HG03460 (cell line): ENCODE data around the gene PELI2.

Experiments used
- ATAC-seq: cut with Tn5 transposase; IDR thresholded peaks from one replicate; pipeline ENCODE4 v1.9.1; 2021; ENCODE audit not compliant: unreplicated experiment

PELI2 gene

DNA sequence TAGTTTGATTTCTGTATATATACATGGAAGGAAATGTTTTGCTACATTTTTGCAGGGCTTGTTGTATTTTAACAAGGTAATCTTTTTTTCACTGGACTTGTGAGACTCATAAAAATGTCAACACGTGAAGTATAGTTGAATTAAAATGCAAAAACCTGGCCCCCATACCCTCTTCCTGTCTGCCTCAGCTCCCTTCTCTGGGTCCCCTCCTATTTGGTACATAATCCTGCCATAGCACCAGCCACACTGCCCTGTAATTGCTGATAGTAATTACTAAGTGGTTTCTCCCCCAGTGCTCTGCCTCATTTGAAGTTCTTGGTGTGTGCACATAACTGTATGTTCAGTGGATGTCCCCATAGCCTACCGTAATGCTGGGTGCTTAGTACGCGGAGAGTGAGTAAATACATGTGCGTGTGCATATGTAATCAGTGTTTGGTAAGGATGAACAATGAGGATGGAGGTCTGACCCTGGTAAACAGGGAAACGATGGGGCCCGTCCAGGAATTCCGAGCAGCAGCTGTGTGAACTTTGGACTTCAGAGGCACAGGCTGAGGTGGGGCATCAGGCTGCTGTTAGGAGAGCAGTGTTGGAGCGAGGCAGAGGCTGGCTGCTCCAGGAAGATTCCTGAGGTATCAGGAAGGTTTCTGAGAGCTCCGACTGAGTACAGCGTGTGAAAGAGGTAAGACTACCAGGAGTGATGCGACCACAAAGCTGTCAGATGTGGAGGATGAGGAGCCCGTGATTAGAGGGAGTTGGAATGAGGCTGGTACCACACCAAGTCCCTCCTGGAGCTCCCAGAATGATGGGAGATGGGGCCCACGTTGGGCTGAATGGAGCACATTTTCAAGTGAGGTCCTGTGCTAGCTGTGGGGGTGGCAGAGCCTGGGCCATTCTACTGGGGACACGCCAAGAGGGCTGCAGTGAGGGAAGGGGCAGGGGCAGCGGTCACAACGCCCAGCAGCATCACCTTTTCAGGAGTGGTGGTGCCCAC lies 106.8 kb downstream of the PELI2 start:
- ATAC-seq: no peak

DNA sequence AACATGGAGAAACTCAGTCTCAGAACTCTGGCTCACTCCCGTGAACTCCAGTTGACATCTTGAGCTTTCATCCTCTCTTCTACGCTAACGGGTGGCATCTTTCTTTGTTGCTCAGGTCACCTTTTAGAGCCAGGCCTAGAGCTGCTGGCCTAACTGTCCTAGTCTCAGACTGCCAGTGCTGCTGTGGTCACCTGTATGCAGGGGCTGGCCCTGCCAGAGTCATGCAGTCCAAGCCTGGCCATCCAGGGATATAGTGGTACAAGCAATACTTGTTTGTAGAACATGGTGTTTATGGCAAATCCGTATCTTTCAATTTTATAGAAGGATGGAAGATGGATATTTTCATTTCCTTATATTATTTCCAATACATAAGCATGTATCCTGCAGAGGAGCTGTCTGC lies 117.2 kb downstream of the PELI2 start:
- ATAC-seq: no peak

DNA sequence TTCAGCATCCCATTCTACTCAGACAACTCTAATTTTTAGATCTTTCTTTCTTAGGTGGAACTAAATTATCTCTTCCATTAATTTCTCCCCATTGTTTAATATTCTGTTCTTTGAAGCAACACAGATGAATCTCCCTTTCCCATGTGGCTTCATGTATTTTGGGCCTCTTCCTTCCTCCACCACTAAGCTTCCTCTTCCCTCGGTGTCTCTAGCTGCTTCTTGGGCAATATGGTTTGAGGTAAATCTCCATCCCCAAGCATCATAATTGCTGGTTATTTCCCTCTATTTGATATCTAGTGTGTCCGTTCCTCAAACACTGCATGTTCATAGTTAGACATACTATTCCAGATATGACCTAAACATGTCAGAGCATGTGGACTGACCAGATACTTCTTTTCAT lies 119.2 kb downstream of the PELI2 start:
- no peak for ATAC-seq

DNA sequence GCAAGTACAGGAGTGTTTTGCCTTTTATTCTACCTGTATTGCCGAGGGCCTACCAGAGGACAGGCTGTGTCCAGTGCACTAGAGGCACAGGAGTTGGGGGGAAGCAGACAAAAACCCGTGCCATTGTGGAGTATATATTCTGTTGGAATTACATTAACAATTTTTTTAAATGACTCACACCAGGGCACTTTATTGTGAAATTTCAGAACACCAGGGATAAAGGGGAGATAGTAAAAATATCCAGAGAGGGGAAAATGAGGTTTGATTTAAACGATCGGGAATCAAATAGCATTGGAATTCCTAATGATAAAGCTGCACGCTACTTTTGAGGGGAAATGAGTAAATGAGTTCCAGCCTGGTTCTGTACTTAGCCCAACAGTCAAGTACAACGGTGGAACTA lies 123.2 kb downstream of the PELI2 start:
- ATAC-seq: no peak

DNA sequence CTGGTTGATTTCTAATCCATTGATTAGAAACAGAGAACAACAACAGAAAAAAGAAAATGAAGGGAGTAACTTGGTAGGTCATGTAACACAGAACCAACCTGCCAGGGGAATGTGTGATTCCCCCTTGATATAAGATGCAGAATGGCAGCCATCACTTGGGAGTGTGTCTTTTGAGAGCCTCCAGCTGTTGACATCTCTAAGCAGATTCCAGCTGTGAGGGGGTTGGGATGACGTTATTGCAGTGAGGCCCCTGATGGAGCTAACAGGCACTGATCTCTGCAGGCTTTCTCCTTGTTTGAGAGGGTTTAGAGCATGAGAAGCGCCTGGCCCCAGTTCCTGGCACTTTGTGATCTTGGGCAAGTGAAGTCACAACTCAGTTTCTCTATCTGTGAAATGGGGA lies 124.9 kb downstream of the PELI2 start:
- ATAC-seq: no peak

DNA sequence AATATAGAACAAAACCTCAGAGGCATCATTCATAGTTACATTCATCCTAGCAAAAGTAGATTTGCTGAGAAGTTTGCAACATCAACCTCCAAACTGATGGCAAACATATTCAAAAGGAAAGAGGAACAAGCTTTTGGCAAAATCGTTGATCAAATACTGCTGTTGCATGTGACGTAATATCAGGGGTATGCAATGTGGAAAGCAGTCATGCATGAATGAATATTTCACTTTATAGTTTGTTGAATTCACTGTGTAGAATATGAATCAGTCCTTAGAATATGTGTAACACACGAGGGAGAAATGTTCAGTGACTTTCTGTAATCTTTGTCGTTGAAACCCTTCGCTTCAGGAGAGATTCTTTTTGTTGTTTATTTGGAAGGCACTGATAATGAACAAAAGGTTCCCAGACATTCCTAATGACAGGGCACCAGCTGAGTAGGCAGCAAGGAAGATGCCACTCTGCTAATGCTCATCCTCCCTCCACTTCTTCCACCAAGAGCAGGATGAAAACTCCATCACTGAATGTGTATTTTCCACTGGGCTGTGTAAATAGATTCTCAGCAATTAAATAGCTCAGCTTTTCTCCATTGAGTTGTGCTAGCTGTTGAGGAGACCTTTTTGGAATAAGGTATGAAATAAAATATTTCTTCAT lies 126.1 kb downstream of the PELI2 start:
- ATAC-seq: no peak

DNA sequence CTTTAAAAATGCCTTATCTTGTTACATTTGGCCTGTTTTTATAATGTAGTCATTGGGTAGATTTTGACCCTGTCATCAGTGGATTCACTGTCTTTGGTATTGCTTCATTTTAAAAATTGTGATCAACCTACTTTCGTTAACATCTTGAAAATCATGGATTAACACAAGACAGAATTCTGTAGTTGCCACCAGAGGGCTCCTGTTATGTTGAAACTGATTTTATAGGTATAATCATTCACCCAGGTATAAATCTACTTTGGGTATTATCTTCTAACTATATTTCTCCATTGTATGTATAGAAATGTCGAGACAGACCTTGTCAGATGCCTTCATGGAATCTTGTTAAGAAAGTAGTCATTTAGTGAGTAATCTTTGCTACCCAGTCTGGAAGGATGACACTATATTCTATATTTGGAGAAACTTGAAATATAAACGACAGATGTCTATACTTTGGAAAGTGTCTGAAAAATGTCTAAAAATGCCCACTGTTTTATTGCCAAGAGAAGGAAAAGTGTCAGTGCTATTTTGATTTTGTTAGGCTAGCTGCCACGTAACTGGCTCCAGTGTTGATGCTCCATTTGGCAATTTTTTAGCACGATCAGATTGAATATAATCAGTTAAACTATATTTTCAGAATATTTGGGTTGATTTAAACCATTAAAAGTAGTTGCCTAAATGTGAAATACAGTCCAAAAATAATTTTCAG lies 129.4 kb downstream of the PELI2 start:
- ATAC-seq: no peak

DNA sequence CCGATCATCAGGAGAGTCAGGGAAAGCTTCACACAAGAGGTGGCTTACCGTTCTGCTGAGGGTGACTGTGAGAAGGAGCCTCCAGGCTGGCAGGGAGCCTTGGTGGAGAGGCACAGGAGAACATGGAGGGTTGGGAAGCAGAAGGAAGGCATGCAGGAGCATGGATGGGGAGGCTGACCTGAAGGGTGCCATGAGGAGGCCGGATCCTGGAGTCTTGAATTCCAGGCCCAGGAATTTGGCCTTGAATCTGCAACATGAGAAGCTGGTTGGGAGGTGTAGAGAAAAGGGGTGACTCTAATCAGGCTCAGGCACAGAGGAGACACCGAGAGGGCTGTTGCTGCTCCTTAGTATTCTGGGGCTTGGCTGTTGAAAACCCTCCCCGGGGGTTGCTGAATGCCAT lies 130.2 kb downstream of the PELI2 start:
- ATAC-seq: no peak

DNA sequence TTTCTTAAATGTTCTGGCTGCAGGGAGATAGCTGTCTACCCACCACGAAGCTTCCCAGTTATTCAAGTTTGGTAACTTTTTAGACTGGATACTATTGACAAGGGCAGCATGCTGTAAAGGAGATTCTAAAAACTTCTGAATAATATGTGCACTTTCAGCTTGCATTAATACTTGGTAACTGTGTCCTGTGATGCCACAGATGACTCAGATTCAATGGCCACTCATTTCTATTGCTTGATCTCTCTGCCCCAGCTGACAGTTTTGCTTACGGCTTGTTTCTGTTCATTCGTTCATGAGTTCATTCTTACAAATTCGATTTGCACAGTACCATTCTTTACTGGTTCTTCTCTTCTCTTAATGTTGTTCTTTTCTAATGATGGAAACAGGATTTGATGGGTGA lies 142.8 kb downstream of the PELI2 start:
- ATAC-seq: no peak

DNA sequence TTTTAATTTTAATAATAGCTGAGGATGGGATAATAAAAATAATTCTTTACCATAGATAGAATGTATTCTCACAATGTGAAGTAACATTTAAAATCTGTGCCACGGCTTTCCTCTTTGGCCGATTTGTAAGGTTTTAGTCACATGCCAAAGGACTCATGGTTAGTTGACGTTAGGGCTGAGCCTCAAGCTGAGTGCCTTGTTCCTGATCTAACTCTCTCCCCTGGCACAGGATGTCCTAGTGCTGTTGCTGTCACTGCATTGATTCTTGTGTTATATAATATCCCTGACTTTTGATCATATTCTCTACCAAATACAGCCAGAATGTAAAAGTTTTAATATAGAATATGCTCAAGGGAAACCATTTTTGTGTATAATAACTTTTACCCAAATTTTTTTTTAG lies 144.3 kb downstream of the PELI2 start:
- no peak for ATAC-seq

DNA sequence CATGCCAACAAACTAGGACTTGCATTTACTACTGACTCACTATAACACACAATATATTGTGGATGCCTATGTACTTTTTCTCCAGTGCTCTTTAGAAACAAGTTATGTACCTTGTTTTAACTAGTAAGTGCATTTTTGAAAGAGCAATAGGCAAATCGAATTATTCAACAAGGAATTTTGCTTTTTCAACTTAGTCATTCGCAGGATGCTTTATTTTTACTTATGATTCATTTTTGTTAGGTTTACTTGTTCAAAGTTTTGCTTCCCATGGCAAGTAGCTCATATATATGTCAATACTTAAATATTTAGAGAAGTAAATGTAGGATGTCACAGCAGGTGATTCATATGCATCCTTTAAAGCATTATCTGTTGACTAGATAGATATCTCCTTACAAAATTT lies 149.8 kb downstream of the PELI2 start:
- no peak for ATAC-seq

DNA sequence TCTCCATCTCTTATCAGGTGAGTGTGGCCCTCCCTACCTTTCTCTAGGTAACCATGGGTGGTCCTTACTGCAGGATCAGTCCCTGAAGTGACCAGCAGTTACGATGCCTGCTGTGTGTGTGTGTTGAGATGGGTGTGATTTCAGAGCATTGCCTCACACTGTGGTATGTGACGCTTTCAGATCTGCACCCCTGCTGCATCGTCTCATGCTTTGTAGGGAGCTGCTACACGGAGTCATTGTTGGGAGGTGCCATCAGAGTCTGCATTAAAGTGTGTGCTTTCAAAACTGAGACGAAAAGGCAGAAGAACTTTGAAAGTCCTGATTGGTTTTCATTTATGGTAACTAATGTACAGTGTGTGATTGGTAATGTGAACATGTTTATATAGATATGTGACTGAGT lies 150.5 kb downstream of the PELI2 start:
- no peak for ATAC-seq

DNA sequence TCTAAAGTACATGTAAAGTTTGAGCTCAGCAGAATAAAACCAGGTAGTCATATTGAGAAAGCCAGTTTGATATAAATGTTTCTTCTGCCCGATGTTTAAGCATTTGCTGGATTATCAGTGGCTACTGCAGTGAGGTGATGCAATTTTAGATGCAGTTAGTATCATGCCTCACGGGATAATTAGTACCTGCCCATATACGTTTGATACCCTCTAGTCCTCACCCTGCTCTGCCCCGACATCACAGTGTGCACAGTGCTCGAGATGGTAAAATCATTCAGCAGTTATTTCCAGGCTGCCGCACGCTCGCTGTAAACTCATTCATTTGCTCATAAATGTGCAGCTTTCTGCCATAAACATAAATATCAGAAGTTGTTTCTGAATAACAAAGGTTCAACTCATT lies 152.7 kb downstream of the PELI2 start:
- ATAC-seq: no peak

DNA sequence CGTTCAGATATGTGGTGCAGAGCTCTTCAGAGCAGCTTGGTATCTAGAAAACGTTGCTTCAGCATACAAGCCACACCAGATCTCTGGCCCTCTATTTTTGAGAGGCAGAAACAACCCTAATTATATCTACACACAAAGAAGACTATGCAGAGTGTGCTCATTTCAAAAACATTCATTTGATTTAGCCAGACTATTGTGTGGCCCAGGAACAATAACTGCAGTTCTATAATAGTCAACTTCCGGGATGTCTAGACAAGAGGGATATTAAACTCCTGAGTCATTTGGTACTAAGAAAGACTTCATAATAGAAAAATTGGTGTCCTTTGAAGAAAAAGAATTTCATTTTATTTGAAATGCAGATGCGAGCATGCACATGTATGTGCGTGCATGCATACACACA lies 153.8 kb downstream of the PELI2 start:
- ATAC-seq: no peak

DNA sequence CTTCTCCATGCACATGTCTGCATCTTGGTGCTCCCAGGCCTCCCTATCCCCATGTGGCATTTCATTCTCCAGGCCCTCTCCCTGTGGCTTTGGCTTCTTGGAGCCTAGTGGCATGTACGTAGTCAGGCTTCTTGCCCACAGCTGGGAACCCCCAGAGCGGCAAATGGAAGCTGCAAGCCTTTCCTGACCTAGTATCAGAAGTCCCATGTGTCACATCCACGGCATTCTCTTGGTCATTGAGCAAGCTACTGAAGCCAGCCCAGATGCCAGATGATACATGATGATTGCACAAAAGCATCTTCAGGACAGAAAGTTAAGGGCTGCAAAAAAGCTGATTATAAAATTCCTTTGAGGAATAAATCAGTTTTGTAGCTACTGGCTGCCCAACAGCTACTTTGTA lies 154.9 kb downstream of the PELI2 start:
- no peak for ATAC-seq

DNA sequence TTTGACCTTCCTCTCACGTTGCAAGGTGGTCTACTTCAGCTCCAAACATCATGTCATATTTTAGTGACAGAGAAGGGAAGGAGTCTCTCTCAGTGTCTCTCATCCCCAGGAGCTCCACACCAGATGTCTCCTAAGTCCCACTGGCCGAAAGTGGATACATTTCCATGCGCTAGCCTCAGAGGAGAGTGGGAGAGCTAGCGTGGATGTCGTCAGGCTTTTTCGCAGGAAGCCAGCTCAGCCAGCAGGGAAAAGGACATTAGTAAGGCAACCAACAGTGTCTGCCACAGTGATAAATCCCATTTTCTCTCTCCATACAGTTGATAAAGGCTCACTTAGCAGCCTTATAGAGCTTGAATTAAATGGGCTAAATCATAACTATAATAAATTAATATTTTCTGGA lies 155.7 kb downstream of the PELI2 start:
- ATAC-seq: no peak

DNA sequence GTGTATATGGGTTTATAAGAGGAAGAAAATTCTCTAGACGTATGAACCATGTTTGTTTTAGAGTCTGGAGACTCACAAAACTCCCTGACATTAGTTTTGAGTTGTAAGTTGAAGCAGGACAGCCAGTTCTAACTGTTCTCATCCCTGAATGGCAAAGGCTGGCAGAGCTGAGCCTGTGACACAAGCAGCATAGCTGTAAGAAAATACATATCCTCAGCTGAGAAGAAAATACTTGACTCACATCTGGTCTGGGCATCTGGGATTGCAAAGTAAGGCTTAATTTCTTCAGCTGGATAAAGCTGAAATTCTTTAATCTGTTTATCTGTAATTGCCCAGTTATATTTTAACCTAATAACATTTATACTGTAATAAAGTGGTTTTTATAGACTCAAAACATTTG lies 156.3 kb downstream of the PELI2 start:
- no peak for ATAC-seq

DNA sequence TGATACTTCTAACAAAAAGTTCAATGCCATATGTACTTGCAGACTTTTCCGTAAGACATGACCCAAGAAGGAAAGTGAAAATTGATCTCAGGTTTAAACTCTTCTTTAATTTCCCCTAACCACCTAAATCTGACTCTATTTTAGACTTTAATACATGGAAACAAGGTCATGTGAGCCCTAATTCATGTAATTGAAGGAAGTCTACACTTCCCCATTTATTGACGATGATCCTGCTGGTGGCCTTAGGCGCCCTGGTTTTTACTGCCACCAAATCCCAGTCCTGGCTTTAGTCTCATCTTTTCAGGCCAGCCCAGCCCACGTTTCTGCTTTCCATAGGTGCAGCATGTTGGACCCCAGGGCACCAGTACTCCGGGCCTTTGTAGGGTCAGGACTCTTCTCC lies 157.9 kb downstream of the PELI2 start:
- no peak for ATAC-seq

DNA sequence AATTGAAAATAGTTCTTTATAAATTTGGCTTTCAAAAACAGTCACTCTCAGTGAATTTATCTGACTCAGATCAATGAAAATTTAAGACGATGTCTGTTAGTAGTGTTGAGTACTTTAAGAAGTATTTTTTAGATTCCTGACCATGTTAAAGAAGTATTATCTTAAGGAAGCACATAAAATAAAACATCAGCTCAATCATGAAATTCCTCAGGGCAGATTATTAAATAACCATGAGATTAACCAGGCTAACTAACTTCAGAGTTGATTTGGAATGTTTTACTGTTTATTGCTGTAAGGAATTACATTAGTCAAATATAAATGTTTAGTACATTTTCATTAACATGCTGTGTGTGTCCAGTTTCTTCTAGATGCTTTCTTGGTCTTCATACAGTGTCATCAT lies 160.2 kb downstream of the PELI2 start:
- no peak for ATAC-seq

DNA sequence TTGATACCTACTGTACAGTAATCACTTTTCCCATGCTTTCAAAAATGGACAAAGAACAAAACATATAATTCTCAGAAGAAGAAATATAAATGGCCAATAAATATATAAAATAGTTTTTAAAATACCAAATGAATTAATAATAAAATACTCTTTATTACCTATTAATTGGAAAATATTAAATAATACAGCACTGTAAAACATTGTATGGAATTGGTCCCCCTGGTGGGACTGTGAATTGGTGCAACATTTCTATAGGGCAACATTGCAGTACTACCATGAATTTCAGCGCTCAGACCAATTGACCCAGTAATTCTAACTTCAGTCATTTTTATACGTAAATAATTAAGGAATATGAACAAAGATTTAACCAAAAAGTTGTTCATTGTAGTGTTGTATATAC lies 162.6 kb downstream of the PELI2 start:
- no peak for ATAC-seq

DNA sequence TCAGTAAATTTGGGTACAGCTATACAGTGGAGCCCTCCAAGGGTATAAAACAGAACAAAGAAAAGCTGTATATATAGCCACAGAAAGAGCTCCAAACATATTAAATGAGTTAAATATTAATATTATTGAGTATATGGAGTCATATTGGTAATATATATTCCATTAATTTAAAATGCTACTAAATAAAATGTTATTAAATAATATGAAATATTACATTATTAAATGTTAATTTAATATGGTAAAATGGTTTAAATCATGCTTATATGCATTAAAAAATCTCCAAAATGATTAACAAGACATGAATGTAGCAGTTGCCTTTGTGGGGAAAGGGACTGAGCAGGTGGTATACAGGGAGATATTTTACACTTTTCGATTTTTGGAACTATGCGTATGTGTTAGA lies 164.0 kb downstream of the PELI2 start:
- no peak for ATAC-seq

DNA sequence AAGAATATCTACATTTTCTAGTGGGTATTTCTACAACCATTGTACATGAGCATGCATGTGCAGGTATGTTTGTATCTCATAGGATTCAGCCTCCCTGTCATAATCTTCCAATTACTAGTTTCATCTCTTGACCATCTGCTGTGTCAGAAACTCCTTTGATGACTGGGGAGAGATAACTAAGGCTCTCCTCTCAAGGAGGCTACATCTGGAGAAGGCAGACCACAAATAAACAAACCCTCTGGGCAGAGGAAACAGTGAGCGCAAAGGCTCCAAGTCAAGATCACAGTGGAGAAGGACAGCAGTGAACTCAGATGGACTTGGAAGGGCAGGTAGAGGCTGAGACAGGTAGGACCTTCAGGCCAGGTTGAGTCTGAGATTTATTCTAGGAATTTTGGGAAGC lies 166.4 kb downstream of the PELI2 start:
- no peak for ATAC-seq
